ENCODE data around the gene RNFT1. TPM values are rescaled to one million over a fixed set of nuclear protein-coding genes. Genes with fewer than 3 reads are reported as not detected.
A peak's percentile ranks its signal among the peaks of the same experiment; 100 is the strongest.
"Not testable (repeated sequence)": the region's sequence is repeated elsewhere in the genome, so short reads cannot be mapped to it uniquely, and the experiment has no call there.

RNFT1 gene
- total RNA-seq = 9.9 and 10.3 TPM in 2 replicates

GRCh38 chr17:59964482-59965328 lies at the start of gene RNFT1:
RNFT1 (minus strand) TSS chr17:59964740; CDS start chr17:59964663, 77 bp downstream.
- H3K36me3 ChIP-seq (ENCODE audit: control insufficient read depth, insufficient read depth, low read length) = no peaks in the 10 kb centered on the region

GRCh38 chr17:60009326-60009725 lies 44.8 kb upstream of the RNFT1 start:
- H3K4me3 ChIP-seq (ENCODE audit: low read depth, low read length); DNase-seq (ENCODE audit: low read depth); H3K27me3 ChIP-seq (ENCODE audit: control insufficient read depth, insufficient read depth, low read length); H3K36me3 ChIP-seq (ENCODE audit: control insufficient read depth, insufficient read depth, low read length): not testable (repeated sequence)

More at GRCh38 chr17:59964482-59965328, at the start of gene RNFT1:
- Histone ChIP-seq H3K27me3 (ENCODE audit: control insufficient read depth, insufficient read depth, low read length) (no peaks in the 10 kb centered on the region), H3K4me3 (ENCODE audit: low read depth, low read length) (peak within 1 kb of the TSS; percentile 97)
- TF ChIP-seq CTCF (IDR thresholded peaks at IDR 0.05; ENCODE audit: insufficient read depth, low read length, poor library complexity, severe bottlenecking) = no peak
- no peak for DNase-seq (ENCODE audit: low read depth)

GRCh38 chr17:60008377-60008776 lies 43.8 kb upstream of the RNFT1 start:
- DNase-seq (ENCODE audit: low read depth); H3K27me3 ChIP-seq (ENCODE audit: control insufficient read depth, insufficient read depth, low read length); H3K36me3 ChIP-seq (ENCODE audit: control insufficient read depth, insufficient read depth, low read length); H3K4me3 ChIP-seq (ENCODE audit: low read depth, low read length): not testable (repeated sequence)

- no peak for DNase-seq (ENCODE audit: low read depth)
- H3K36me3 ChIP-seq (ENCODE audit: control insufficient read depth, insufficient read depth, low read length) = no peaks in the 10 kb centered on the region
- no peak for TF ChIP-seq CTCF (IDR thresholded peaks at IDR 0.05; ENCODE audit: insufficient read depth, low read length, poor library complexity, severe bottlenecking)
- no peaks in the 10 kb centered on the region for H3K27me3 ChIP-seq (ENCODE audit: control insufficient read depth, insufficient read depth, low read length)
- H3K4me3 ChIP-seq (ENCODE audit: low read depth, low read length) = no peak overlapping the region
Observed at GRCh38 chr17:60006160-60006559, 41.6 kb upstream of the RNFT1 start.

- not testable (repeated sequence) for DNase-seq (ENCODE audit: low read depth); H3K36me3 ChIP-seq (ENCODE audit: control insufficient read depth, insufficient read depth, low read length); H3K27me3 ChIP-seq (ENCODE audit: control insufficient read depth, insufficient read depth, low read length); H3K4me3 ChIP-seq (ENCODE audit: low read depth, low read length)
Observed at GRCh38 chr17:60004561-60004960, 40.0 kb upstream of the RNFT1 start.

GRCh38 chr17:60002405-60002804 lies 37.9 kb upstream of the RNFT1 start:
- not testable (repeated sequence) for H3K27me3 ChIP-seq (ENCODE audit: control insufficient read depth, insufficient read depth, low read length); H3K36me3 ChIP-seq (ENCODE audit: control insufficient read depth, insufficient read depth, low read length); H3K4me3 ChIP-seq (ENCODE audit: low read depth, low read length); DNase-seq (ENCODE audit: low read depth)

- not testable (repeated sequence) for H3K36me3 ChIP-seq (ENCODE audit: control insufficient read depth, insufficient read depth, low read length); DNase-seq (ENCODE audit: low read depth); H3K27me3 ChIP-seq (ENCODE audit: control insufficient read depth, insufficient read depth, low read length); H3K4me3 ChIP-seq (ENCODE audit: low read depth, low read length)
Observed at GRCh38 chr17:59996608-59997007, 32.1 kb upstream of the RNFT1 start.

GRCh38 chr17:59975166-59975565 lies 10.6 kb upstream of the RNFT1 start:
- H3K4me3 ChIP-seq (ENCODE audit: low read depth, low read length); H3K36me3 ChIP-seq (ENCODE audit: control insufficient read depth, insufficient read depth, low read length); H3K27me3 ChIP-seq (ENCODE audit: control insufficient read depth, insufficient read depth, low read length); DNase-seq (ENCODE audit: low read depth): not testable (repeated sequence)

- DNase-seq (ENCODE audit: low read depth) = not testable (repeated sequence)
Observed at GRCh38 chr17:59973483-59973882, 8.9 kb upstream of the RNFT1 start.

More at GRCh38 chr17:59973483-59973882, 8.9 kb upstream of the RNFT1 start:
- not testable (repeated sequence) for H3K27me3 ChIP-seq (ENCODE audit: control insufficient read depth, insufficient read depth, low read length); H3K36me3 ChIP-seq (ENCODE audit: control insufficient read depth, insufficient read depth, low read length); H3K4me3 ChIP-seq (ENCODE audit: low read depth, low read length)
